K562 (cell line): Measurements from ENCODE around the gene WNT16. TPM values are rescaled to one million over a fixed set of nuclear protein-coding genes. Genes with fewer than 3 reads are reported as not detected.

Source experiments
- ATAC-seq: fragments of 200-7000 bp; cut with Tn5 transposase; 3 replicates; pipeline ENCODE4 v1.9.1; 2020; ENCODE audit warnings: moderate library complexity
- BruUV-seq: library from RNA; stranded (reverse); fragments of 400-500 nt; replicated peaks from 2 replicates; lab custom pipeline; 2021; lab: Mats Ljungman, UMichigan
- CTCF ChIA-PET: fragments of 300-600 bp; formaldehyde crosslinking; extraction: SDS; loops from one replicate; lab custom pipeline; 2021; ENCODE audit warnings: low intra/inter-chr PET ratio; lab: Yijun Ruan, JAX
- POLR2A ChIA-PET: fragments of 300-600, 350-650 bp; sonication (Branson Sonifier 250); formaldehyde crosslinking; extraction: SDS; loops from one replicate; lab custom pipeline; 2021; ENCODE audit warnings: antibody characterized with exemption, inconsistent platforms; lab: Yijun Ruan, JAX
- DNase-seq, 4 experiments: peaks; one replicate each; pipeline versions ENCODE4 v3.0.0 to v3.0.0-alpha.2; 2011 to 2018; ENCODE audit warnings: low spot score in 3 of 4, mixed read lengths in 3 of 4; ENCODE audit errors: extremely low read depth in 1 of 4
- FAIRE-seq: peaks from 2 replicates; lab custom pipeline; 2011; peaks lifted over from hg19 to GRCh38; lab: Jason Lieb, UNC
- H2AFZ ChIP-seq: 2 replicates; pipeline ENCODE4 v1.6.0; 2011; ENCODE audit warnings: low read depth, low read length, control low read depth, inconsistent platforms
- H3K27ac ChIP-seq: fragments of 200-600 bp; 3 replicates; pipeline ENCODE4 v1.8.0; 2011; ENCODE audit warnings: low read depth, mild to moderate bottlenecking, control low read depth, inconsistent platforms, low read length, moderate library complexity, mixed read lengths; ENCODE audit errors: extremely low read depth
- H3K27me3 ChIP-seq, 2 experiments: fragments of 300-600 bp in 1 of 2; 2 replicates in 1 of 2; 3 replicates in 1 of 2; pipeline versions ENCODE4 v1.6.0 to v1.8.0; 2011; ENCODE audit warnings: inconsistent platforms in 2 of 2, low read length in 2 of 2, mild to moderate bottlenecking in 1 of 2, mixed read lengths in 1 of 2, moderate library complexity in 1 of 2; ENCODE audit not compliant: control insufficient read depth in 2 of 2, insufficient read depth in 2 of 2
- H3K36me3 ChIP-seq: fragments of 300-600 bp; 3 replicates; pipeline ENCODE4 v1.8.0; 2011; ENCODE audit warnings: mild to moderate bottlenecking, low read length, inconsistent platforms; ENCODE audit not compliant: control insufficient read depth, insufficient read depth
- H3K4me1 ChIP-seq, 2 experiments: fragments of 200-600 bp in 1 of 2; replicated peaks in 1 of 2; 2 replicates in 1 of 2; 3 replicates in 1 of 2; pipeline versions ENCODE4 v1.5.1 to v1.8.0; 2011; ENCODE audit warnings: inconsistent platforms in 2 of 2, low read length in 2 of 2, mild to moderate bottlenecking in 1 of 2, mixed read lengths in 1 of 2, moderate library complexity in 1 of 2; ENCODE audit not compliant: control insufficient read depth in 2 of 2, insufficient read depth in 2 of 2
- H3K4me2 ChIP-seq: 2 replicates; pipeline ENCODE4 v1.6.1; 2011; ENCODE audit warnings: low read length, control low read depth, inconsistent platforms, mixed read lengths; ENCODE audit not compliant: insufficient read depth
- H3K4me3 ChIP-seq: fragments of 200-600 bp; sonication (generic), shearing (Covaris generic); 2 replicates; pipeline ENCODE4 v1.5.1; 2016; ENCODE audit warnings: control low read depth, inconsistent platforms
- H3K79me2 ChIP-seq: fragments of 200-600 bp; 3 replicates; pipeline ENCODE4 v1.8.0; 2011; ENCODE audit warnings: low read length, inconsistent platforms; ENCODE audit not compliant: control insufficient read depth, insufficient read depth
- H3K9ac ChIP-seq, 2 experiments: 2 replicates each; pipeline versions ENCODE4 v1.6.0 to v1.6.1; 2011; ENCODE audit warnings: low read depth in 2 of 2, low read length in 2 of 2, control low read depth in 1 of 2, inconsistent platforms in 1 of 2, mild to moderate bottlenecking in 1 of 2, mixed read lengths in 1 of 2; ENCODE audit not compliant: insufficient read depth in 1 of 2
- H3K9me1 ChIP-seq: one replicate; pipeline ENCODE4 v1.6.0; 2011; ENCODE audit warnings: inconsistent platforms, mild to moderate bottlenecking, low read length, moderate library complexity; ENCODE audit not compliant: control insufficient read depth, insufficient read depth
- H3K9me3 ChIP-seq: replicated peaks from 2 replicates; pipeline ENCODE4 v1.5.1; 2011; ENCODE audit warnings: low read depth, low read length, inconsistent platforms; ENCODE audit not compliant: control insufficient read depth, insufficient read depth
- H4K20me1 ChIP-seq: replicated peaks from 2 replicates; pipeline ENCODE4 v1.6.1; 2011; ENCODE audit warnings: low read length, inconsistent platforms, mixed read lengths; ENCODE audit not compliant: control insufficient read depth, insufficient read depth
- ELF4 ChIP-seq: fragments of 450-650 bp; formaldehyde crosslinking; IDR thresholded peaks from 2 replicates; pipeline ENCODE4 v1.4.0; 2022; ENCODE audit warnings: missing genetic modification characterization
- MLX ChIP-seq, 2 experiments: fragments of 450-650 bp in 1 of 2; sonication (generic) in 1 of 2; formaldehyde crosslinking; conservative IDR thresholded peaks; 2 replicates each; pipeline versions ENCODE4 v1.4.0 to v1.8.1; 2020 to 2022; ENCODE audit warnings: mild to moderate bottlenecking in 1 of 2, missing genetic modification reagents in 1 of 2
- NCOA4 ChIP-seq: fragments of 450-650 bp; IDR thresholded peaks from 2 replicates; pipeline ENCODE4 v1.6.1; 2018; ENCODE audit warnings: mild to moderate bottlenecking; ENCODE audit not compliant: partially characterized antibody
- NCOR1 ChIP-seq: fragments of 450-650 bp; IDR thresholded peaks from 2 replicates; pipeline ENCODE4 v1.6.1; 2016; ENCODE audit warnings: mild to moderate bottlenecking, moderate library complexity
- PML ChIP-seq: IDR thresholded peaks from 2 replicates; pipeline ENCODE4 v1.6.1; 2012; ENCODE audit warnings: low read length, inconsistent platforms
- SIX5 ChIP-seq, 2 experiments: IDR thresholded peaks; 2 replicates each; pipeline ENCODE4 v1.6.1; 2011; ENCODE audit warnings: low read length in 2 of 2, borderline replicate concordance in 1 of 2, low read depth in 1 of 2, mild to moderate bottlenecking in 1 of 2, moderate library complexity in 1 of 2; ENCODE audit not compliant: insufficient read depth in 1 of 2
- SMAD3 ChIP-seq: fragments of 450-650 bp; formaldehyde crosslinking; conservative IDR thresholded peaks from 2 replicates; pipeline ENCODE4 v1.4.0; 2020; ENCODE audit warnings: mild to moderate bottlenecking
- WGBS: fragments of 100-300 bp; shearing (Covaris generic); methylation state at CpG from one replicate; pipeline ENCODE4 v1.1.6; 2016; ENCODE audit warnings: low coverage, mixed read lengths; ENCODE audit not compliant: insufficient coverage; ENCODE audit errors: missing lambda C conversion rate; 5-methylcytosine and 5-hydroxymethylcytosine counted together
- in situ Hi-C: fragments of 300-500 bp; cut with MboI; formaldehyde crosslinking; loops from 4 replicates; pipeline ENCODE4 v1.15.0; 2018; ENCODE audit warnings: inconsistent platforms, mixed read lengths
- intact Hi-C: fragments of 100-400 bp; cut with micrococcal nuclease; formaldehyde crosslinking; loops from 2 replicates; pipeline ENCODE4 v1.14.2; 2022
- polyA plus RNA-seq, 8 experiments: library from polyadenylated mRNA; depleted of rRNA in 4 of 8; stranded (reverse) in 5 of 8; unstranded in 3 of 8; fragments of >200 nt; fragmentation: Nextera tagmentation in 2 of 8; fragmentation: Illumina TruSeq in 1 of 8; extraction: Ambion mirVana in 2 of 8; extraction: Trizol in 1 of 8; gene quantifications; 2 replicates each; pipeline versions ENCODE4 v1.2.1 to v1.2.3, GENCODE V29; 2011 to 2014; ENCODE audit warnings: inconsistent platforms in 1 of 8, missing spikeins in 1 of 8
- total RNA-seq, 7 experiments: library from RNA; depleted of rRNA in 6 of 7; stranded (reverse); fragments of >200 nt in 6 of 7; fragmentation: Illumina TruSeq in 2 of 7; extraction: Trizol in 2 of 7; gene quantifications; 2 replicates each; pipeline versions ENCODE4 v1.2.1 to v1.2.3, GENCODE V29; 2011 to 2021; ENCODE audit warnings: low replicate concordance in 1 of 7

Gene WNT16
- total and polyA plus RNA-seq, 9 of the 15 experiments (the other 6 are each of a cell fraction or from before 2014, with no cell fraction given) = 0.06 to 0.07 TPM; not detected in 7

- in situ Hi-C loops = no loop called here
- CTCF ChIA-PET = no interaction called here
- BruUV-seq = no TSS peak
Measured at GRCh38 chr7:121327671-121328070, 1.1 kb upstream of the WNT16 start.

More at GRCh38 chr7:121327671-121328070, 1.1 kb upstream of the WNT16 start:
- H3K9me1 ChIP-seq = no peaks in the 10 kb centered on the region
- intact Hi-C loops = no loop called here
- H3K9ac ChIP-seq = no peak overlapping the region
- H3K9me3 ChIP-seq = no peaks in the 10 kb centered on the region
- H4K20me1 ChIP-seq = no peaks in the 10 kb centered on the region; the same call in 1 of the 2 replicates
- no peak overlapping the region for H3K4me2 ChIP-seq
- H3K36me3 ChIP-seq = no peaks in the 10 kb centered on the region
- peaks cover 0 to 22% of the 10 kb centered on the region in 2 experiments; a peak in 4 of 5 replicates for H3K4me1 ChIP-seq
- TF ChIP-seq PML (no peak), NCOR1 (no peak), MLX (CRISPR knock-in tag; conservative IDR thresholded peaks at IDR 0.05) (no peak), NCOA4 (no peak), SIX5 (IDR thresholded peaks at IDR 0.05; ENCODE audit: borderline replicate concordance in 1 of 2, insufficient read depth in 1 of 2, low read depth in 1 of 2, low read length in 2 of 2) (no peak), SMAD3 (CRISPR knock-in tag) (no peak), ELF4 (no peak)
- FAIRE-seq (no peak), ATAC-seq (no peak), DNase-seq (no peak)
- H3K27me3 ChIP-seq = peaks cover 46 to 50% of the 10 kb centered on the region in 2 experiments
- WGBS = 3% methylated on average over 5 of the region's 5 CpGs
- no peak overlapping the region for H2AFZ ChIP-seq
- POLR2A ChIA-PET = interaction anchor here (0.6 to 1.1 kb wide), 2 partner anchors 10 to 14 kb away, joined by 3 read pairs; no protein-coding TSS in a partner anchor
- H3K4me3 ChIP-seq = no peak overlapping the region
- H3K27ac ChIP-seq = no peak overlapping the region
- no peaks in the 10 kb centered on the region for H3K79me2 ChIP-seq
